ENCODE data around the gene ANAPC7. TPM values are rescaled to one million over a fixed set of nuclear protein-coding genes. Genes with fewer than 3 reads are reported as not detected.
"Not testable (repeated sequence)": the region's sequence is repeated elsewhere in the genome, so short reads cannot be mapped to it uniquely, and the experiment has no call there.

The ANAPC7 gene
- total RNA-seq, 2 donors from 2014 or later, result 60.2 to 65.8 TPM

DNA sequence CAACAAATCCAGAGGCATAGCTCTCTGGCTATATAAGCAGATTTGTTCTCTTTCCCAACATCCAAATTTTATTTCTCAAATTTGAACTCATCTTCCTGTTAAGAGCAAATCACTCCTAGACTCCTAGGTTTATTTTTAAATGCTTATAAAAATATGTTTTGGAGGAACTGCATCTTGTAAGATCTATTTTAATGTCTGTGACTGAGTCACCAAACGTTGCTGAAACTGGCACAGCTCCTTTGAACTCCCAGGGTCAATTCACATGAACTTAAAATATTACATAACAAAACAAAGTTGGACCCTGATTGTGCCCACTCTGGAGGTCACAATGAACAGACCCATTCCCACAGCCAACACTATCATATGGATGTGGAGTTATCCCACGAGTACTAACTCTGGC is 23.9 kb downstream of the ANAPC7 start:
- 41% methylated on average over 2 of the region's 2 CpGs for WGBS
- no peak for DNase-seq (ENCODE audit: low spot score)
- intact Hi-C loops (cut with DNase I), result no loop called here
- Histone ChIP-seq H3K27ac (peak overlapping the region; percentile 41 to 52), H3K9me3 (no peaks in the 10 kb centered on the region), H3K36me3 (peaks cover 2 to 14% of the 10 kb centered on the region in 2 donors), H3K4me3 (no peak overlapping the region), H3K27me3 (replicated peaks; ENCODE audit: insufficient read depth) (no peaks in the 10 kb centered on the region), H3K4me1 (replicated peaks) (no peaks in the 10 kb centered on the region)
- TF ChIP-seq, protein P1, sequence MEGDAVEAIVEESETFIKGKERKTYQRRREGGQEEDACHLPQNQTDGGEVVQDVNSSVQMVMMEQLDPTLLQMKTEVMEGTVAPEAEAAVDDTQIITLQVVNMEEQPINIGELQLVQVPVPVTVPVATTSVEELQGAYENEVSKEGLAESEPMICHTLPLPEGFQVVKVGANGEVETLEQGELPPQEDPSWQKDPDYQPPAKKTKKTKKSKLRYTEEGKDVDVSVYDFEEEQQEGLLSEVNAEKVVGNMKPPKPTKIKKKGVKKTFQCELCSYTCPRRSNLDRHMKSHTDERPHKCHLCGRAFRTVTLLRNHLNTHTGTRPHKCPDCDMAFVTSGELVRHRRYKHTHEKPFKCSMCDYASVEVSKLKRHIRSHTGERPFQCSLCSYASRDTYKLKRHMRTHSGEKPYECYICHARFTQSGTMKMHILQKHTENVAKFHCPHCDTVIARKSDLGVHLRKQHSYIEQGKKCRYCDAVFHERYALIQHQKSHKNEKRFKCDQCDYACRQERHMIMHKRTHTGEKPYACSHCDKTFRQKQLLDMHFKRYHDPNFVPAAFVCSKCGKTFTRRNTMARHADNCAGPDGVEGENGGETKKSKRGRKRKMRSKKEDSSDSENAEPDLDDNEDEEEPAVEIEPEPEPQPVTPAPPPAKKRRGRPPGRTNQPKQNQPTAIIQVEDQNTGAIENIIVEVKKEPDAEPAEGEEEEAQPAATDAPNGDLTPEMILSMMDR (IDR thresholded peaks at IDR 0.05), result no peak
- no peak for TF ChIP-seq POLR2AphosphoS5 (IDR thresholded peaks at IDR 0.05)
- no peak for TF ChIP-seq POLR2A (IDR thresholded peaks at IDR 0.05)

DNA sequence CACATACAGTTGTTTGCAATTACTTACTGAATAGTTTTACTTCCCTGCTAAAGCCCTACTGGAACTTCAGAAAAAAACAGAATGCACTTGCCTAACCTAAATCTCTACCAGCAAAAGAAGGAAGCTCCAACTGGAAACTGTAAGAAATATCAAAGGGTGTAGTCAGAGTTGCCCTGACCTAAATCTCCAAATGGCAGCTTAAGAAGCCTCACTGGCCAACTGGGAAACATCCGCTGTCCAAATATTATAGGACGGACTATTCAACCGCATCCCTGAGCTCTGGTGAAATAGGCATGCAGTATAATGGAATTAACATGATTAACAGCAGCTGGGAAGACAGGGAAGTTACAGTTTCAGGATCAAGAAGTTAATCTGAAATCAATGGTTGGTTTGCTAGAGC is 24.3 kb downstream of the ANAPC7 start:
- peak overlapping the region; percentile 41 to 52 for H3K27ac ChIP-seq
- TF ChIP-seq POLR2AphosphoS5 (IDR thresholded peaks at IDR 0.05) (no peak), POLR2A (IDR thresholded peaks at IDR 0.05) (no peak)
- TF ChIP-seq, protein P1 (IDR thresholded peaks at IDR 0.05), result no peak
- WGBS, result 67% methylated on average over 3 of the region's 3 CpGs

DNA sequence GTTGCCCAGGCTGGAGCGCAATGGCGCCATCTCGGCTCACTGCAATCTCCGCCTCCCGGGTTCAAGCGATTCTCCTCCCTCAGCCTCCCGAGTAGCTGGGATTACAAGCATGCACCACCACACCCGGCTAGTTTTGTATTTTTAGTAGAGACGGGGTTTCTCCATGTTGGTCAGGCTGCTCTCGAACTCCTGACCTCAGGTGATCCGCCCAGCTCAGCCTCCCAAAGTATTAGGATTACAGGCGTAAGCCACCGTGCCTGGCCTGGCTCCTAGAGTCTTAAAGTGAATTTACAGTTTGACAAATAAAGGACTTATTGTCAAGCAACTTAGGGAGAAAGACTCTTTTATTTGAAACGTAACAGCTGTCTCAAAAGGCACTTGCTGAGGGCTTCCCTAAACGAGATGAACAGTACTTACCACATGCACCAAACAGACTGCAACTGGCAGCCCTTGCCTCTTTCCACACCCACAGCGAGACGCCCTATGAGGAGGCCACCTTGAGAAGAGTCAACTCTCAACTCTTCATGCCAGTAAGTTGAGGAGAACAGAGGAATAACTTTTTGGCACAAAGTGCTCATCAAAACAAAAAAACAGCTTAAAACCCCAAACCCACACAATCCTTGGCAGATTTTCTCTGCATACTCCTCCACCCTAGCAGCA is 25.2 kb downstream of the ANAPC7 start:
- Histone ChIP-seq H3K36me3 (peaks cover 2 to 14% of the 10 kb centered on the region in 2 donors), H3K27ac (peak overlapping the region; percentile 41 to 52)
- intact Hi-C loops (cut with DNase I); H3K9me3 ChIP-seq; H3K4me3 ChIP-seq; H3K4me1 ChIP-seq (replicated peaks); H3K27me3 ChIP-seq (replicated peaks; ENCODE audit: insufficient read depth); DNase-seq (ENCODE audit: low spot score): not testable (repeated sequence)
- 76% methylated on average over 17 of the region's 17 CpGs for WGBS

More for the DNA sequence above, 24.3 kb downstream of the ANAPC7 start:
- Histone ChIP-seq H3K4me3 (no peak overlapping the region), H3K36me3 (peaks cover 2 to 14% of the 10 kb centered on the region in 2 donors), H3K4me1 (replicated peaks) (no peaks in the 10 kb centered on the region), H3K27me3 (replicated peaks; ENCODE audit: insufficient read depth) (no peaks in the 10 kb centered on the region), H3K9me3 (no peaks in the 10 kb centered on the region)
- intact Hi-C loops (cut with DNase I), result no loop called here
- DNase-seq (ENCODE audit: low spot score), result no peak

DNA sequence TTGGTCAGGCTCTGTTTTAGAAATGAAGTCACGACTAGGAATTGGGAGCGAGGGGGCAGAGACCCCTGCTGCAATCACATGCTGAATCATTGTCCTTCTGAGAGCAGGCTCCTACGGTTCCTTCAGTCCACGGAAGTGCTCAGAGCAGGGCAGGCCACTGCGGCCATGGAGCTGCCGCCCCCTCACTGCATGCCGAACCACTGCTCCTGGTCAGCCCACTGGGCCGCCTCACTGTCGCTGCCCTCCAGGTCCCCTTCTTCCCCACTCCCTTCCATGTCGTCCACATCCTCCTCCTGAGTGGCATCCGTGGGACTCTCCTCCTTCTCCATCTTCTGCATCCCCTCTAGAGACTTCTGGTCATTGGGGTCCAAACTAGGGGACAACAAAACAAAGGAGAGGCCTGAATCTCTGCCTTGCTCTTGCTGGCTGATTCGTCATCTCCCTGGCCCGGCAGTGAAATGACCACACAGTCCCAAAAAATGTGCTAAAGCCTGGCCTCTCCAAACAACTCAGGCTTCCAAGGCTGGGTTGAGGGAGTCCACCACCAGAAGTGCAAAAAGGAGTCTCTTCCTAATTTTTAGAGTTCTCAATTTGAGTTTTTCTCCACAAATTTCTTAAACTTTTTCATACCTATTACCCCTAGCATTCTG is 29.4 kb downstream of the ANAPC7 start:
- Histone ChIP-seq H3K36me3 (peaks cover 2 to 14% of the 10 kb centered on the region in 2 donors), H3K9me3 (no peaks in the 10 kb centered on the region), H3K4me3 (no peak overlapping the region), H3K27ac (peak overlapping the region; percentile 70 to 73), H3K4me1 (replicated peaks) (peaks cover 12% of the 10 kb centered on the region), H3K27me3 (replicated peaks; ENCODE audit: insufficient read depth) (no peaks in the 10 kb centered on the region)
- DNase-seq (ENCODE audit: low spot score), result no peak
- TF ChIP-seq, protein P1 (IDR thresholded peaks at IDR 0.05), result no peak
- no peak for TF ChIP-seq POLR2AphosphoS5 (IDR thresholded peaks at IDR 0.05)
- no peak for TF ChIP-seq POLR2A (IDR thresholded peaks at IDR 0.05)
- intact Hi-C loops (cut with DNase I), result no loop called here
- 82% methylated on average over 13 of the region's 13 CpGs for whole genome bisulfite sequencing

DNA sequence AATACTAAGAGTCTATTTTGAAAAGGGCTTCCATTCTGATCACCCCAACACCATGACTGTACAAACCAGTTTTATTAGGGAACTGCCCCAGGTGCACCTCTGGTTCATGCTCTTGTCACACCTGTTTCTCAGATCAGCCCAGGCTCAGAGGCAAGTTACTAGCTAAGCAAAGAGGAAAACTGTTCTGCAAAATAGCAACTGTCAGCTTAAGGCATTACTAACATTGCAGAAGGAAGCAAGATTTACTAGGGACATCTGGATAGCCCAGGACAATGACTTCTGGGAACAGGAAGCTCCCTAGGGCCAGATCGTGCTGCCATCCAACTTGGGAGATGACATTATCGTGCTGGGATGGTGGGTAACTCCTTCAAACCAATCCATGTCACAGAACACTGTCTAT is 30.1 kb downstream of the ANAPC7 start:
- peak; percentile 35 for DNase-seq (ENCODE audit: low spot score)
- Histone ChIP-seq H3K4me1 (replicated peaks) (peaks cover 12% of the 10 kb centered on the region), H3K9me3 (no peaks in the 10 kb centered on the region), H3K27me3 (replicated peaks; ENCODE audit: insufficient read depth) (no peaks in the 10 kb centered on the region), H3K36me3 (peaks cover 2 to 14% of the 10 kb centered on the region in 2 donors), H3K27ac (peak overlapping the region; percentile 70 to 73), H3K4me3 (no peak overlapping the region)
- intact Hi-C loops (cut with DNase I), result no loop called here
- no peak for TF ChIP-seq POLR2A (IDR thresholded peaks at IDR 0.05)
- peak; percentile 57 for TF ChIP-seq POLR2AphosphoS5 (IDR thresholded peaks at IDR 0.05)
- 17% methylated on average over 2 of the region's 2 CpGs for WGBS
